Right atrium auricular region (tissue), 2 donors: Measurements from ENCODE around the gene HLA-DQA2. TPM values are rescaled to one million over a fixed set of nuclear protein-coding genes. Genes with fewer than 3 reads are reported as not detected.
"Not testable (repeated sequence)": the region's sequence is repeated elsewhere in the genome, so short reads cannot be mapped to it uniquely, and the experiment has no call there.

Experiments used
- DNase-seq: peaks from one replicate; pipeline ENCODE4 v3.0.0-alpha.2; 2019; ENCODE audit warnings: low spot score
- H3K27ac ChIP-seq, 2 donors: fragments of 200-600 bp; sonication (generic); 1 replicate in 1 of 2; 2 replicates in 1 of 2; pipeline ENCODE4 v1.5.1; 2016 to 2019
- H3K27me3 ChIP-seq, 2 donors: fragments of 200-600 bp; sonication (generic); one replicate each; pipeline versions ENCODE4 v1.5.1 to v1.6.0; 2017 to 2019
- H3K36me3 ChIP-seq: fragments of 200-600 bp; sonication (generic); one replicate; pipeline ENCODE4 v1.5.1; 2016
- H3K4me1 ChIP-seq, 2 donors: fragments of 200-600 bp; sonication (generic); one replicate each; pipeline versions ENCODE4 v1.5.1 to v1.6.0; 2017 to 2019
- H3K4me3 ChIP-seq, 2 donors: fragments of 200-600 bp; sonication (generic); 1 replicate in 1 of 2; 2 replicates in 1 of 2; pipeline ENCODE4 v1.5.1; 2017 to 2019; ENCODE audit warnings: mild to moderate bottlenecking in 1 of 2, moderate library complexity in 1 of 2
- H3K9me3 ChIP-seq, 2 donors: fragments of 200-600 bp; sonication (generic); one replicate each; pipeline ENCODE4 v1.5.1; 2019
- total RNA-seq, 2 donors: library from RNA; depleted of rRNA; stranded (reverse); fragments of >200 nt; gene quantifications; one replicate each; pipeline ENCODE4 v1.1.0, GENCODE V29; 2016
- TF ChIP-seq, protein P1 (sequence below), 2 donors: fragments of 200-600 bp; sonication (generic); IDR thresholded peaks; one replicate each; pipeline ENCODE4 v1.5.1; 2019; ENCODE audit warnings: antibody characterized with exemption in 2 of 2

HLA-DQA2 gene
- total RNA-seq, 2 donors from 2014 or later, result 0.75 TPM; not detected in 1

DNA sequence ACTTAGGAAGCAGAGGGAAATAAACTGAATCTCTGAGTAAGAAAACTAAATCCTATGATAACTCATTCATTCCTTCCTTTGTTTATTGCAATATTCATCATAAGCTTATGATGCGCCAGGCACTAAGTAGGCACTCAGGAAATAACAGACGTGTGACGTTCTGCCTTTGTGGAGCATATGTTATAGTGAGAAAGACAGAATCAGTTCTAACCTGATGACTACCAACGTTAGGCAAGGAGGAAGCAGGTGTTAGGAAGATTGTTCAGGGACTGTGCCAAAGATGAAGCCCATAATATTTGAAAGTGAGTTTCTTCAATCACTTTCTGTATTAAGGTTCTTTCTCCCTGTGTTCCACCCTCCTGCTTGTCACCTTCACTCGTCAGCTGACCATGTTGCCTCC is 3.6 kb downstream of the HLA-DQA2 start:
- H3K27ac ChIP-seq, result no peak overlapping the region
- H3K9me3 ChIP-seq, result no peaks in the 10 kb centered on the region
- no peaks in the 10 kb centered on the region for H3K36me3 ChIP-seq
- DNase-seq, result no peak
- no peaks in the 10 kb centered on the region for H3K27me3 ChIP-seq
- no peaks in the 10 kb centered on the region for H3K4me1 ChIP-seq
- TF ChIP-seq, protein P1, sequence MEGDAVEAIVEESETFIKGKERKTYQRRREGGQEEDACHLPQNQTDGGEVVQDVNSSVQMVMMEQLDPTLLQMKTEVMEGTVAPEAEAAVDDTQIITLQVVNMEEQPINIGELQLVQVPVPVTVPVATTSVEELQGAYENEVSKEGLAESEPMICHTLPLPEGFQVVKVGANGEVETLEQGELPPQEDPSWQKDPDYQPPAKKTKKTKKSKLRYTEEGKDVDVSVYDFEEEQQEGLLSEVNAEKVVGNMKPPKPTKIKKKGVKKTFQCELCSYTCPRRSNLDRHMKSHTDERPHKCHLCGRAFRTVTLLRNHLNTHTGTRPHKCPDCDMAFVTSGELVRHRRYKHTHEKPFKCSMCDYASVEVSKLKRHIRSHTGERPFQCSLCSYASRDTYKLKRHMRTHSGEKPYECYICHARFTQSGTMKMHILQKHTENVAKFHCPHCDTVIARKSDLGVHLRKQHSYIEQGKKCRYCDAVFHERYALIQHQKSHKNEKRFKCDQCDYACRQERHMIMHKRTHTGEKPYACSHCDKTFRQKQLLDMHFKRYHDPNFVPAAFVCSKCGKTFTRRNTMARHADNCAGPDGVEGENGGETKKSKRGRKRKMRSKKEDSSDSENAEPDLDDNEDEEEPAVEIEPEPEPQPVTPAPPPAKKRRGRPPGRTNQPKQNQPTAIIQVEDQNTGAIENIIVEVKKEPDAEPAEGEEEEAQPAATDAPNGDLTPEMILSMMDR (IDR thresholded peaks at IDR 0.05), result no peak
- H3K4me3 ChIP-seq, result no peak overlapping the region

DNA sequence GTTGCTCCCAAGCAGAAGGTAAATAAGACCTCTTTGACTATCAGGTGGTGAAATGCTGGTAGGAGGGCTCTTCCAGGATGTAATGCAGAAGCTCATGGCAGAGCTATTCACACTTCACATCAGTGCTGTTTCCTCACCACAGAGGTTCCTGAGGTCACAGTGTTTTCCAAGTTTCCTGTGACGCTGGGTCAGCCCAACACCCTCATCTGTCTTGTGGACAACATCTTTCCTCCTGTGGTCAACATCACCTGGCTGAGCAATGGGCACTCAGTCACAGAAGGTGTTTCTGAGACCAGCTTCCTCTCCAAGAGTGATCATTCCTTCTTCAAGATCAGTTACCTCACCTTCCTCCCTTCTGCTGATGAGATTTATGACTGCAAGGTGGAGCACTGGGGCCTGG is 4.5 kb downstream of the HLA-DQA2 start:
- not testable (repeated sequence) for H3K27me3 ChIP-seq

DNA sequence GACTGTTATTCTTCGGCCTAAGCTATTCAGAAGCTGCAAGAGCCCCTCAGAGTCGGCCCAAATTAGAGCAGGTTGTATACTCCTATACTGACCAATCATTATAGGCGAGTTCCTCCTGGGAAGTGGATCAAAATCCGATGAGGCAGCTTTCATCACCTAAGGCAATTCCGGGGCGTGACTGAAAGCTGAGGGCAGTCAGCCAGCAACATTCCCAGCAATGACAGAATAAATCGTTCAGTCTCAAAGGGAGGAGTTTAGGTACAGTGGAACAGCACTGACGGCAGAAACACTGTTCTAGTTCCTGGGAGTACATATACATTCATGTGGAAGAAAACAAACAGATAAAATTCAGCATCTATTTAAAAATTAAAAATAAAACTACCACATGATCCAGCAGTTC is 11.4 kb downstream of the HLA-DQA2 start:
- DNase-seq, result no peak
- TF ChIP-seq, protein P1 (IDR thresholded peaks at IDR 0.05), result no peak
- H3K27me3 ChIP-seq, result no peaks in the 10 kb centered on the region
- H3K27ac ChIP-seq, result no peak overlapping the region
- H3K9me3 ChIP-seq, result no peaks in the 10 kb centered on the region
- H3K4me3 ChIP-seq, result no peak overlapping the region
- no peaks in the 10 kb centered on the region for H3K36me3 ChIP-seq
- no peaks in the 10 kb centered on the region for H3K4me1 ChIP-seq

More for the DNA sequence above, 4.5 kb downstream of the HLA-DQA2 start:
- H3K9me3 ChIP-seq, DNase-seq, H3K4me3 ChIP-seq, H3K4me1 ChIP-seq, H3K36me3 ChIP-seq, H3K27ac ChIP-seq: not testable (repeated sequence)

DNA sequence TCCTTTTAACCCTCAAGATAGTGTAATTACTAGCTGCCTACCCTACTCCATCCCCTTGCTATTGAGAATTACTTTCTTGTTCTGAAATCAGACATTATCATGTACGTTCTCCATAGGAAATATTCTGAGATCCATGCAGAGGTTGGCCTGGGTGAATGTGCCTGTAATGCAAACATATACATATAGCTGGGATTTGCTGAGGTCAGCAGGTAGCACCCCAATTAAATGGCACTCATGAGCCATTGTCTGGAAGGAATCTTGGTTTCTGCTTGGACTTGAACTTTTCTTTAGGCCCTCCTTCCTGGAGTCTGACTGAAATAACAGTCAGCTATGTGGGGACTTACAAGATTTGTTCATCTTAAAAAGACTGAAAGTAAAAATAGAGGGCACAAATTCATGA is 18.5 kb downstream of the HLA-DQA2 start:
- TF ChIP-seq, protein P1 (IDR thresholded peaks at IDR 0.05), result no peak
- H3K4me3 ChIP-seq, result no peak overlapping the region
- H3K27me3 ChIP-seq, result no peaks in the 10 kb centered on the region
- DNase-seq, result no peak
- no peaks in the 10 kb centered on the region for H3K9me3 ChIP-seq
- H3K4me1 ChIP-seq, result no peaks in the 10 kb centered on the region
- H3K36me3 ChIP-seq, result no peaks in the 10 kb centered on the region
- H3K27ac ChIP-seq, result no peak overlapping the region

DNA sequence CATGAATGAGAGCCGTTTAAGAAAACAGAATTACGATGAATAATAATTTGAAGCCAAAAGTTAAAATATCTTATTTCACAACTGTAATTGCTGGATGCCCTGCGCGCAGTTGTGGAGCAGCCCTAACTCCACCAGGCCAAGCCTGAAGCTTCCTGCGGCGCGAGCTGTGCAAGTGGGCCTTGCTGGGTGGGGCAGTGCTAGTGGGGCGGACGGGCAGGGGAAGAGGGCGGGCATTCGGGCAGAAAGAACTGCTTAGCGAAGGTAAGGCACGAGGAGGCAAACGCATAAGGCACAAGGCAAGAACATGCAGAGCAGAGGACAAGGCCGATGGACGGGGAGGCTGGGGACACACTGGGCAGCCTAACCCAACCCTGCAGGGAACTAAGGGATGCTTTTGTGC is 19.9 kb downstream of the HLA-DQA2 start:
- no peak overlapping the region for H3K27ac ChIP-seq
- no peaks in the 10 kb centered on the region for H3K36me3 ChIP-seq
- no peaks in the 10 kb centered on the region for H3K9me3 ChIP-seq
- no peaks in the 10 kb centered on the region for H3K4me1 ChIP-seq
- TF ChIP-seq, protein P1 (IDR thresholded peaks at IDR 0.05), result no peak
- H3K27me3 ChIP-seq, result no peaks in the 10 kb centered on the region
- H3K4me3 ChIP-seq, result no peak overlapping the region
- DNase-seq, result no peak

DNA sequence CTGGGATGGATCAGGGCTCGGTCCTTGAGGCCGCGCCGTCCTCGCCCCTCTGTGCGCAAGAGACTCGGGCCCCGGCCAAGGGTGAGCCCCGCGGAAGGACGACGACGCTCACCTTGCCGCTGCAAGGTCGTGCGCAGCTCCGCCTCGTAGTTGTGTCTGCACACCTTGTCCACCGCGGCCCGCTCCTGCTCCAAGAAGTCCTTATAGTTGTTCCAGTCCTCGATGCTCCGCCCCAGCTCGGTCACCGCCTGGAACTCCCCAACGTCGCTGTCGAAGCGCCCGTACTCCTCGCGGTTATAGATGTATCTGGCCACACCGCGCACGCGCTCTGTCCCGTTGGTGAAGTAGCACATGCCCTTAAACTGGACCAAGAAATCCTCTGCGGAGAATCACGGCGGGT is 20.4 kb downstream of the HLA-DQA2 start:
- no peak overlapping the region for H3K27ac ChIP-seq
- H3K27me3 ChIP-seq, result no peaks in the 10 kb centered on the region
- H3K9me3 ChIP-seq, result no peaks in the 10 kb centered on the region
- no peaks in the 10 kb centered on the region for H3K4me1 ChIP-seq
- no peaks in the 10 kb centered on the region for H3K36me3 ChIP-seq
- no peak for DNase-seq
- TF ChIP-seq, protein P1 (IDR thresholded peaks at IDR 0.05), result no peak
- no peak overlapping the region for H3K4me3 ChIP-seq
